ENCODE data around the gene MYO5C.

MYO5C gene

DNA sequence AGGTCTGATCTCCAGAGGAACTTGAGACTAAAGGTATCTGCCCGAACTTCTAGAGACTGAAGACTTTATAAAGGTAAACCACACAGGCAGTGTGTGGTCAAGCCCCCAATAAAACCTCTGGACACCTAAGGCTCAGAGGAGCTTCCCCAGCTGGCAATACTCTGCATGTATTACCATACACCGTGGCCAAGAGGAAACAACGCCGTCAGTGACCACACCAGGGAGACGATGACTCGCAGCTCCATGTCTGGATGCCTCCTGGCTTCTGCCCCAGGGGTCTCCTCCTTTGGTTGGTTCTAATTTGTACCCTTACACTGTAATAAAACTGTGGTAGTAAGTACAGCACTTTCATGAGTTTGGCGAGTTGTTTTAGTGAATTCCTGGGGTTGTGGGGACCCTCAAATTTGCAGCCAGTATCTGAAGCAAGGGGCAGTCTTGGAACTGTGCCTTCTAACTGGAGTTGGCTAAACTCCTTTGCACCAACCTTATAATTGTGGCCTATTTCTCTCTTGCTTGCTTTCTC, 150.9 kb downstream of the MYO5C start:
- no peak for DNase-seq

DNA sequence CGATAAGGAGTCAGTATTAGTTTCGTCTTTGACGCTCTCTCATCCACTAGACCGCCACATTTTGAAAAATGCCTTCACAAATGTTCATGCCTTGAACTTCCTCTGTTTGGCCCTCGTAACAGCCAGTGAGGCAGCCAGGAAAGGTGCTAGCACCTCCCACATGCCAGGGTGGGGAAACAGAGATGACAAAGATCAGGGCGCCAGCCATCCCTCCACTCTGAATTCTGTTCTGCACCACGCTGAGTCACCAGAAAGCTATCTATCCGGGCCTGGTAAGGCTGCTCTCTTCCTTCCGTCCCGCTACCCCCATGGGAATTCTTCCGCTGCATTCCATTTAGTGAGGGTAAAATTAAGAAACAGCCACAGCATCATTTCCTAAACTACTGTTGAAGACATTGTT, 151.7 kb downstream of the MYO5C start:
- DNase-seq, result no peak

Data from GOT3 (cell line).